ENCODE results near the gene LAMA5. TPM values are rescaled to one million over a fixed set of nuclear protein-coding genes. Genes with fewer than 3 reads are reported as not detected.

The LAMA5 gene
- total RNA-seq, 2 donors from 2014 or later = 315 to 369 TPM

DNA sequence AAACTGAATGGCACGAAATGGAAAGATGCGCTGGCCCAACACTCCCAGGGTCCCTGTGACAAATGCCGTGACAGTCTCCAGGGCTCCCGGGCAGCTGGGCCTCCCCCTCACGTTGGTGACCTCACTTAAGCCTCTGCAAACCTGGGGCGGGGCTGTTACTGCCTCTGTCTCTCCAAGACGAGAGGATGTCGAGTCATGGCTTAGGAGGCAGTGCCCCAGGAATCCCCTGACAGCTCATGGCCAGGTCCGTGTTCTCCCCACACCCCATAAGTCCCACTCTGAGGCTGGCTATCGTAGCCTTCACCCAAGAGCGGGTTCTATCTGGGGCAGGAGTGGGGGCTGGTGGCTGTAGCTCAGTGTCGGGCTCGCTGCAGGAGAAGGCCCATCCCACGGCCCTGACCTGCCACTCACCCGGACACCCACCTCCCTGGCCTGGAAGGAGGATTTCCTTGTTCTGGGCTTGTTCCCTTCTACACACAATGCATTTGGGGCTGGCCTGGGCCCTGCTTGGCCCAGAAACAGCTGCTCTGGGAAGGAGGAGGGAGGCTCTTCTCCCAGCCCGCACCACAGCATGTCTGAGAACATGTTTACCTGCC lies 14.2 kb upstream of the LAMA5 start:
- DNase-seq = peak; percentile 53
- peaks cover 15% of the 10 kb centered on the region for H3K4me1 ChIP-seq (ENCODE audit: control insufficient read depth, insufficient read depth, low read length)
- no peak overlapping the region for H3K27ac ChIP-seq (ENCODE audit: low read depth, low read length)
- H3K36me3 ChIP-seq (ENCODE audit: control insufficient read depth, insufficient read depth, low read length) = peaks cover 13% of the 10 kb centered on the region
- H3K27ac Mint-ChIP-seq = peak overlapping the region; percentile 79
- no peaks in the 10 kb centered on the region for H3K27me3 Mint-ChIP-seq (ENCODE audit: insufficient read depth)
- H3K9me3 Mint-ChIP-seq = peaks cover 5% of the 10 kb centered on the region
- H3K9ac ChIP-seq (ENCODE audit: extremely low read depth, low read length, poor library complexity, severe bottlenecking) = no peak overlapping the region
- H3K4me3 ChIP-seq (ENCODE audit: low read length) = no peak overlapping the region
- no peaks in the 10 kb centered on the region for H3K27me3 ChIP-seq (ENCODE audit: control insufficient read depth, insufficient read depth, low read length, poor library complexity, severe bottlenecking)
- H3K36me3 Mint-ChIP-seq (ENCODE audit: low read depth) = peaks cover 14% of the 10 kb centered on the region
- H3K4me3 Mint-ChIP-seq = no peak overlapping the region
- H3K9me3 ChIP-seq (ENCODE audit: control insufficient read depth, low read length) = no peaks in the 10 kb centered on the region
- peaks cover 18% of the 10 kb centered on the region for H3K4me1 Mint-ChIP-seq
- TF ChIP-seq, protein P1, sequence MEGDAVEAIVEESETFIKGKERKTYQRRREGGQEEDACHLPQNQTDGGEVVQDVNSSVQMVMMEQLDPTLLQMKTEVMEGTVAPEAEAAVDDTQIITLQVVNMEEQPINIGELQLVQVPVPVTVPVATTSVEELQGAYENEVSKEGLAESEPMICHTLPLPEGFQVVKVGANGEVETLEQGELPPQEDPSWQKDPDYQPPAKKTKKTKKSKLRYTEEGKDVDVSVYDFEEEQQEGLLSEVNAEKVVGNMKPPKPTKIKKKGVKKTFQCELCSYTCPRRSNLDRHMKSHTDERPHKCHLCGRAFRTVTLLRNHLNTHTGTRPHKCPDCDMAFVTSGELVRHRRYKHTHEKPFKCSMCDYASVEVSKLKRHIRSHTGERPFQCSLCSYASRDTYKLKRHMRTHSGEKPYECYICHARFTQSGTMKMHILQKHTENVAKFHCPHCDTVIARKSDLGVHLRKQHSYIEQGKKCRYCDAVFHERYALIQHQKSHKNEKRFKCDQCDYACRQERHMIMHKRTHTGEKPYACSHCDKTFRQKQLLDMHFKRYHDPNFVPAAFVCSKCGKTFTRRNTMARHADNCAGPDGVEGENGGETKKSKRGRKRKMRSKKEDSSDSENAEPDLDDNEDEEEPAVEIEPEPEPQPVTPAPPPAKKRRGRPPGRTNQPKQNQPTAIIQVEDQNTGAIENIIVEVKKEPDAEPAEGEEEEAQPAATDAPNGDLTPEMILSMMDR (conservative IDR thresholded peaks at IDR 0.05) = no peak
- 74 to 80% methylated on average over 10 to 16 of the region's 16 CpGs for WGBS, 2 experiments (ENCODE audit: insufficient coverage in 1 of 2, insufficient read length in 1 of 2)

GRCh38 chr20:62378215-62378614 lies 11.1 kb upstream of the LAMA5 start:
- Mint-ChIP-seq H3K4me3 (no peak overlapping the region), H3K4me1 (peaks cover 10% of the 10 kb centered on the region), H3K27ac (no peak overlapping the region), H3K27me3 (ENCODE audit: insufficient read depth) (no peaks in the 10 kb centered on the region), H3K9me3 (peaks cover 7% of the 10 kb centered on the region), H3K36me3 (ENCODE audit: low read depth) (peaks cover 14% of the 10 kb centered on the region)
- 88 to 92% methylated on average over 15 to 22 of the region's 22 CpGs for WGBS, 2 experiments (ENCODE audit: insufficient coverage in 1 of 2, insufficient read length in 1 of 2)
- no peak overlapping the region for H3K9ac ChIP-seq (ENCODE audit: extremely low read depth, low read length, poor library complexity, severe bottlenecking)
- no peak overlapping the region for H3K4me3 ChIP-seq (ENCODE audit: low read length)
- H3K4me1 ChIP-seq (ENCODE audit: control insufficient read depth, insufficient read depth, low read length) = peaks cover 19% of the 10 kb centered on the region
- no peaks in the 10 kb centered on the region for H3K9me3 ChIP-seq (ENCODE audit: control insufficient read depth, low read length)
- no peaks in the 10 kb centered on the region for H3K27me3 ChIP-seq (ENCODE audit: control insufficient read depth, insufficient read depth, low read length, poor library complexity, severe bottlenecking)
- DNase-seq = peak; percentile 81
- no peak overlapping the region for H3K27ac ChIP-seq (ENCODE audit: low read depth, low read length)
- TF ChIP-seq, protein P1 (conservative IDR thresholded peaks at IDR 0.05) = no peak
- H3K36me3 ChIP-seq (ENCODE audit: control insufficient read depth, insufficient read depth, low read length) = peaks cover 10% of the 10 kb centered on the region

- peaks cover 7% of the 10 kb centered on the region for H3K4me1 Mint-ChIP-seq
- no peaks in the 10 kb centered on the region for H3K27me3 Mint-ChIP-seq (ENCODE audit: insufficient read depth)
- no peak overlapping the region for H3K4me3 ChIP-seq (ENCODE audit: low read length)
- no peaks in the 10 kb centered on the region for H3K9me3 ChIP-seq (ENCODE audit: control insufficient read depth, low read length)
- TF ChIP-seq, protein P1 (conservative IDR thresholded peaks at IDR 0.05) = no peak
- H3K36me3 ChIP-seq (ENCODE audit: control insufficient read depth, insufficient read depth, low read length) = peaks cover 10% of the 10 kb centered on the region
- peaks cover 19% of the 10 kb centered on the region for H3K4me1 ChIP-seq (ENCODE audit: control insufficient read depth, insufficient read depth, low read length)
- no peak overlapping the region for H3K9ac ChIP-seq (ENCODE audit: extremely low read depth, low read length, poor library complexity, severe bottlenecking)
- DNase-seq = no peak
- no peak overlapping the region for H3K27ac ChIP-seq (ENCODE audit: low read depth, low read length)
- H3K4me3 Mint-ChIP-seq = no peak overlapping the region
- peak overlapping the region; percentile 83 for H3K27ac Mint-ChIP-seq
- H3K36me3 Mint-ChIP-seq (ENCODE audit: low read depth) = peaks cover 14% of the 10 kb centered on the region
- peaks cover 9% of the 10 kb centered on the region for H3K9me3 Mint-ChIP-seq
- WGBS, 2 experiments (ENCODE audit: insufficient coverage in 1 of 2, insufficient read length in 1 of 2) = 91 to 96% methylated on average over 8 to 15 of the region's 15 CpGs
- no peaks in the 10 kb centered on the region for H3K27me3 ChIP-seq (ENCODE audit: control insufficient read depth, insufficient read depth, low read length, poor library complexity, severe bottlenecking)
Observed at GRCh38 chr20:62377615-62378178, 10.6 kb upstream of the LAMA5 start.

Measured in endodermal cell (in vitro differentiated cells).